GM10847 (cell line): ENCODE measurements around the gene SLC14A1.

Experiments
- POLR2A ChIP-seq: IDR thresholded peaks from 2 replicates; pipeline ENCODE4 v1.6.1; 2011; ENCODE audit not compliant: insufficient read length; ENCODE audit errors: extremely low read depth

The SLC14A1 gene

GRCh38 chr18:45764000-45764686 is 40.2 kb downstream of the SLC14A1 start:
- TF ChIP-seq POLR2A: no peak

DNA sequence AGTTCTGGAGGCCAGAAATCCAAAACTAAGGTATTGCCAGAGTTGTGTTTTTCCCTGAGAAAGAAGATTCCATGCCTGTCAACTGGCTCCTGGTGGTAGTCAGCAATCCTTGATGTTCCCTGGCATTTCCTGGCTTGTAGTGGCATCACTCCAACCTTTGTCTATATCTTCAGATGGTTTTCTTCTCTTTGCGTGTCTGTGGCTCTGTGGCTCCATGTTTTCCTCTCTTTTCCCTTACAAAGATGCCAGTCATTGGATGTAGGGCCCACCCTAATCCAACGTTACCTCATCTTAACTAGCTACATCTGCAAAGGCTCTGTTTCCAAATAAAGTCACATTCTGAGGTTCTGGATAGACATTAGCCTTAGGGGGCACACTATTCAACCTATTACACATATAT is 41.8 kb downstream of the SLC14A1 start:
- no peak for TF ChIP-seq POLR2A

GRCh38 chr18:45771587-45772480 is 47.9 kb downstream of the SLC14A1 start:
- TF ChIP-seq POLR2A: no peak

DNA sequence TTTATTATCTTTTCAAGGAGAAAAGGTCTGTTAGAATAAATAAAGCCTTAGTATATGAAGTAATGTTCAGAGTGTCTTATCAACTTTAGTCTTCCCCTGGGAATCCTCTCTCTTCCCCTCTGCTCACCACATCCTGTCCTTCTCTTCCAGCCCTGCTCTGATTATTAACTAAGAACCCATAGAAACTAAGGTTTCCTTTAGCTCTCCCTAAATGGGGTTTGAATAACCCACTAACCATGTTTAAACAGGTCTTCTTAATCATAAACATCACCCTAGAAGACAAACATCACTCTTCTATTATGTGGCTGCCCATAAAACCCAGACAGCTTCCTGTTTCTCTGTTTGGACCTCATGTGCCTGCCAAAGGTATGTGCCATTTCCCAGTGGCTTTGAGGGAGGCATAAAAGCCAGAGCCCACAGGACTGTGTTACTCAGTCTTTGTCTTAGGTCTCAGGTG is 50.1 kb downstream of the SLC14A1 start:
- no peak for TF ChIP-seq POLR2A

DNA sequence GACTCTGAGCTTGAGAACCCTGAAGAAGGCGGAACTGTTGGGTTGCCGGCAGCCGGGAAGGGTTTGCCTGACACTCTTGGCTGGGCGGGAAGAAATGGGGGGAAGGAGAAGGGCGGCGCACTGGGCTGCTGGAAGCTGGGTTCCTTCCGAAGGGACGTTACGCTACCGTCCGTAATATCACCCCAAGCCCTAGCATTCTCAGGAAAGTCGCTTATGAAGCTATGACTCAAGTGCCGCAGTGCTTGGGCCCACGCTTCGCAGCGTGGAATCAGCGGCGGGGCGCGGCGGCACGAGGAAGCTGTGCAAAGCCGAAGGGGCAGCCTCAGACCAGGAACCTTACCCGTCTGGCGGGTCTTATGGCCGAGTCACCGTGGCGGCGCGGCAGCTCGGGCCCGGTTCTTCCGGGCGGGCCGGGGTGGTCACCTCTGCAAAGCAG is 51.3 kb downstream of the SLC14A1 start:
- no peak for TF ChIP-seq POLR2A

DNA sequence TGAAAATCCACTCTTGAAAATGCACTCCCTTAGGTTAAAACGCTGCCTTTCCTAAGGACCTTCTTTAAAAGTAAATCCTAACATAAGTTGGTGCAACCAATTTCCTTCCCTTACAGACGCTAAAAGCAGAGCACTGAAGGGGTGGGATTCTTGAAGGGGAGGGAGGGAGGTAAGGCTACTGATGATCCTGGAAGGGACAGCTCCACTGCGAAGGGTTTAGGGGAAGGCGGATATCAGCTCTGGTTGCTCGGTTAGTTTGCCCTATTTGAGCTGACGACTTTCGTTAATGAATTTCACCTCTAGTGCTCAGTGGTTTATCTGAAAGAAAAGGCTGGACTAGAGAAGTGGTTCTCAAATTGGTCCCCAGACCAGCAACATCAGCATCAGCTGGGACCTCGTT is 51.8 kb downstream of the SLC14A1 start:
- no peak for TF ChIP-seq POLR2A

- no peak for TF ChIP-seq POLR2A
These were observed 53.4 kb downstream of the SLC14A1 start for GRCh38 chr18:45777393-45777792.

- no peak for TF ChIP-seq POLR2A
These were observed 56.6 kb downstream of the SLC14A1 start for GRCh38 chr18:45780568-45780967.

GRCh38 chr18:45782662-45783061 is 58.7 kb downstream of the SLC14A1 start:
- no peak for TF ChIP-seq POLR2A

- no peak for TF ChIP-seq POLR2A
These were observed 59.4 kb downstream of the SLC14A1 start for GRCh38 chr18:45783097-45784075.

DNA sequence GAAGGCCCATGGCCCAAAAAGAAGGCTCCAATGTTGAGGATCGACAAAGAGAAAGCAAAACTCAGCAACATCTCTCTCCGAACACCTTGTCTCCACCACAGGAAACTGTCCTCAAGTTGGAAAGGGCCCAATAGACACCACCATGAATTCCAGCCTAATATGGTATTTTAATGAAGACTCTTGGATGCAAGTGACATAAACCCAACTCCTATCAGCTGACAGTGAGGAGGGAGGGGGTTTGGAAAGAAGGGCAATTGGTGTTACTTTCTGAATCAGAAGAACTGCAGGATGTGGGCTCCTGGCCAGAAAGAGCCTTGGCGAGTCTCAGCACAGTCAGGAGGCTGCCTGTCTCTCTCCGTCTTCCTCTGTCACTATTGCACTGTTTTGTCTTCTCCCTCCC is 61.2 kb downstream of the SLC14A1 start:
- TF ChIP-seq POLR2A: no peak

DNA sequence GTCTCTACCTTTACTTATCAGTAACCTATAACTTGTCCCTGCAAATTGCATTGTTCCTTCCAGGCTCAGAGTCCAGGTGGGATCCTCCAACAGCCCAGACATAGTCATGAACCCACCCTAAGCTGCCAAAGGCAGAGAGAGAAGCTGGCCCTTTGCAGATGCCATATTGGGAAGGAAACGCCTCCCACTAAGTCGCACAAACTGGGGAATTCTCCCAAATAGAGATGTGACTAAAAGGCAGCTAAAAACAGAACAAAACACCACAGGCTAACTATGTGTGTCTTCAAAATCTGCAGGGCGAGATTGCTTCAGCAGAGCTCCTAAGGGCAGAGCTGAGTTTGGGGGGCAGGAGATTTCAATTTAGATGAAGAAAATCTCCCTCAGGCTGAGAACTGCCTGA is 63.0 kb downstream of the SLC14A1 start:
- no peak for TF ChIP-seq POLR2A

DNA sequence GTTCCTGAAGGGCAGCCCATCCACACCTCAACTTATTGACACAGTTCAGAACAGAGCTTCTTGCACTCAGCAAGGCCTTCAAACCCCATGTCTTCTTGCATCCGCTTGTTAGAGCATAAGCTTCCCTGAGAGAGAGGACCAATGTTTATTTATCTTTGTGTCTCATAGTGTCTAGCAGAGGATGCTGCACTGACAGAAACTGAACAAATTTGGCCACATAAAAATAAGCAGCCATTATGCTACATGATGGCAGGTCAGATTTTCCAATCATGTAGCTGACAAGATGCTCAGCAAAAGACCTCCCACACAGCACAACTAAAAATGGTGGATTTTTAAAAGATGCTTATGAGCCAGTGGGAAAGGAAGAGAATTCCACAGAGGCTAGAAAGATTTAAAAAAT is 63.4 kb downstream of the SLC14A1 start:
- TF ChIP-seq POLR2A: no peak

DNA sequence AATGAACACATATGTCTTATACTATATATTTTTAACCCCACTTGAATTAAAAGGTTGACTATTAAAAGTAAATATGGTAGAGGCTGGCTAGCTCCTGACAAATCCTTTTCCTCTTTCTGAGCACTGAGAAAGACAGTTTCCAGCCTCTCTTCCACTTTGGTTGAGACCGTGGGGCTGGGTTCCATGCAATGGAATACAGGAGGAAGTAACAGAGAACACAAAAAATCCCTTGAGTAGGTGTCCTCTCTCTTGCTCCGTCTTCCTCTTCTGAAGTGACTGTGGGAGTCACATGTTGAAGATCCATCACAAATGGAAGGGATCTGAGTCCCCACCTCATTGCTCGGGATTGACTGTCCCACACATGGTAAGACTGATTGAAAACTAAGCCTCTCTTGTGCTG is 64.9 kb downstream of the SLC14A1 start:
- no peak for TF ChIP-seq POLR2A

- TF ChIP-seq POLR2A: no peak
These were observed 68.7 kb downstream of the SLC14A1 start for GRCh38 chr18:45792506-45793263.
